HG02571 (cell line): ENCODE data around the gene DOCK1.

ENCODE experiments used
- ATAC-seq: cut with Tn5 transposase; IDR thresholded peaks from one replicate; pipeline ENCODE4 v1.9.1; 2021; ENCODE audit warnings: mild to moderate bottlenecking, moderate library complexity; ENCODE audit not compliant: unreplicated experiment

DOCK1 gene

DNA sequence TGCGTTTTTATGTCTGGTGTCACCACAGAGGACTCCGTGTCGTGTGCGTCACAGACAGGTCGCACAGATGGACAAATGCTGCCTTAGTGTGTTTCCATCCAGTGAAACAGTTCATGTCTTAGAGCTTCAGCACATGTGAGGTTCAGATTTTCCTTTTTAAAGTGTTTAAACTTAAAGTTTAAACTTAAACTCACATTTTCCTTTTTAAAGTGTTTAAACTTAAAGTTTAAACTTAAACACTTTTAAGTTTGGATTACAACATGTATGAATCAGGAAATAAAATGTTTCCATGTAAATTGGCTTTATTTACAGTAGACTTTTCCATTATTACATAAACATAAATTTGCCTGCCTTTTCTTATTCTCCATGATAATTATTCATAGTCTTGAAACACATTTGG lies 223.9 kb downstream of the DOCK1 start:
- no peak for ATAC-seq

DNA sequence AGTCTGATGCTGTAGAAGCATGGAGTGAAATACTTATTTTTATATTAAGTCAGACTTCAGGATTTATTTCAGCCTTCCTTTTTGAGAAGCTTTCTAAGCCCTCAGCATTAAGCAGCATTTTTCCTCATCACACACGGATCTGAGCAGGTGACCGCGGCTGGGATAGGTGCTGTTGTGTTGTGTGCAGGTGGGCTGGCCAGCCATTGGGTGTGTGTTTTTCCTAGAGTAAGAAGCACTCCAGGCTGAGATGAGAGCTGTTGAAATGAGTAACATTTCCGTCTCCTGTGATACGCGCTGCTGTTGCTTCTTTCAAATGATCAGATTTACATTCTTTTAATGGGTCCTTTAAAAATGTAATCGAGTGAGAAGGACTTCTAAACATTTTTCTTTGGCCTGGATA lies 227.2 kb downstream of the DOCK1 start:
- no peak for ATAC-seq

DNA sequence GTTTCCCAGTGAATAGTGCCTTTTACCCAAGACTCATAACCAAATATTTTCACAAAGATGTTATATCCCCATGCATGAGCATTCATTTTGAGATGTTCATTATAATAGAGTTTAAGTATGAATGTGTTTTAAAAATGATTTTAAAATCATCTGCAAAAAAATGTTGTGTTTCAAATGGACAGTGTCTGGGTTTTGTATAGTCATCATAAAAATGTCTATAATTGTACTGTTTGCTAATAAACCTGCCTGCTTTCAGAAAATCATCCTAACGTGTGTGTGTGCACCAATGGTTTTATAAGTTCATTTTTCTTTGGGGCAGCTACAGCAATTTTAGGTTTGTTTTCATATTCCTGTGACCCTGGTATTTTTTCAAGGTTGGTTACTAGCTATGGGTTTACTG lies 228.0 kb downstream of the DOCK1 start:
- ATAC-seq = no peak

DNA sequence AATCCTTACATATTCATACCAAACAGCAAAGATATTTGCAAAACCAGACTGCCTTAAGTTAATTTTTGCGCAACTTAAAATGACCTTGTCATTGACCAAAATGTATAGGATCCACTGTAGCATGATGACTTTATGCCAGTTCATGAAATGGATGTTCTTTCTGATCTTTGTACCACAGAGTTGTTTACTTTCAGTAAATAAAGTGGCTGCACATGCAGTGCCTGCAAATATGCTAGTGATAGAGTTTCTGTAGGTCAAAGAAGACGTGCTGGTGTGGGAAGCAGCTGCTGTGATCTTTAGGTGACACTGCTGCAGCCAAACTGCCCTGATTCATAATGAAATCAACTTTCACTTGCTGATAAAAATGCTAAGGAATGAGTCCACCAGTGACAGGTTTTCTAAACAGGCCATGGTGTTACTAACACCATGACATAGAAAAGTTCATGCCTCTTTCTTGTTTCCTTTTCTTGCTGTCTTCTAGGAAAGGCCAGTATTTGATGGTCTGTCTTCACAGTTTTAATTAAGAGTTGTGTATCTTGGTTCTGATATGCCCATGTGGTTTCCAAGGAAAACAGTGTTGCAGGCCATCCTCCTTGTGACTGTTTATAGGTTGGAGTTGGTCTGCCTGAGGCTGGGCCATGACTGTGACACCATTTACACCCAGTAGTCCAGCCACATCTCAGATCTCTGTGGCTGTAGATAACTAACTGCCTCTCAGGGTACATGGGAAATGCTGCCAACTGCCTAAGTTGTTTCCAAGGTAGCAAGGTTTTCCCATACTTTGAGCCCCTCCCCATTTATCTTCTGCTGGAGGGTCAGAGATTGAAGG lies 228.7 kb downstream of the DOCK1 start:
- no peak for ATAC-seq

DNA sequence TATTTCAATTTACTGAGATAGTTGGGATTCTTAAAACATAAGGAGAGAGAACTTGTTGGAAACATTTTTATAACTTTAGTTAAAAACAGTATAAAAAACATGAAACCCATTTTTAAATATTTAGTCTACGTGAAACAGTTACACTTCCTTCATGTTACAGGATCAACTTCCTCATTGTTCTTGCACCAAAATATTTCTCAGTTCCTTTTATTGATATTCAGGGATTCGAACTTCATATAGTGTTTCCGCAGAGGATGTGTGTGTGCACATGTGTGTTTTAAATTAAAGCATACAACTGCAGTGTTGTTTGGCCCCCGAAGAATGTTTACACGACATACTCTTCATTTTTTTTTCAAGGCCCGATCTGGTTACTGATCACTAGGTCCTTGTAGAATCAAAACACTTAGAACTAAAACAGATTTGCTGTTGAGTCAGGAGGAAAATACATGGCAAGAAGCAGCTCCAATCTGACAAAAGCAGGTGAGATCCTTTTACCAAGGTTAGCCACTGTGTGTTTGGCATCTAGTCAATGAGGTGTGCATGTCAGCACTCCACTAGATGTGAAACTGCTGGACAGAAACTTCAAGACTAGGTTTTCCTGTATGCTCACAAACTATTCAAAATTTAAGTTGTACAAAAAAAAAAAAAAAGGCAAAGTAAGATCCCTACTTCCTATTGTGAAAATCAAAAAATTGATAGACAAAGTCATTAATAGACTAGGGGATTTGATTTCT lies 230.8 kb downstream of the DOCK1 start:
- no peak for ATAC-seq

DNA sequence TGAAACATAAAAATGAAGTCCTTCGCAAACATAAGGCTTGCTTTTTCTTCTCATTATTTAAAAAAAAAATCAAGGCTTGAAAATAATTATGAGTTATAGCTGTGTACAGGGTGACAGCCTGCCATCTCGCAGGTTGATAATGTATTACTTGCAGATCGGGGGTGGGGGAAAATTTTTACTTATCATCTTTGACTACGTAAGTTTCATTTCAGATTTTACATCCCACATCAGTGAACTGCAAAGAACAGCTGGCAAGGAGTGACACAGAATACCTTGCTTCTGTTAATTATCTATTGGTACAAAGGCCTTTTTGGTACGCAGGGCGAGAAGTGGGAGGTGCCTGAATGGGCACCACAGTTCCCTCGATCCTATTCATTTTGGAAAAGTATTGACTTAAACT lies 232.2 kb downstream of the DOCK1 start:
- ATAC-seq = no peak

DNA sequence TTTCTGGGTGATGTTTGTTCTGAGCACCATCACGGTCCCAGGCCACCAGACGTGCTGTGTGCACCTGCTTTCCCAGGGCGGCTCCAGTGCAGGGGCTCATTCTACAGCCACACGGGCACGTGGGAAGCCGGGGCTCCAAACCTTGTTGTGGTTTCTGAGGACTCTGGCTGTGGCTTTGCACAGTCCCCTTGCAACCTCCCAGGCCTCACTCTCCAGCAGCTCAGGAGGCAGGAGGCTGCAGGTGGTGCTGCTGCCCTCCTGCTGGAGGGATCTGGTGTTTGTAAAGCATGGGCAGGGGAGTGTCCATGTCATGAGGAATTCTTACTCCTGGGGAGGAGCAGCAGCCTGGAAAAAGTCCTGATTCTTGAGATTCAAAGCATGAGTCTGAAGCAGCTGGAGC lies 236.9 kb downstream of the DOCK1 start:
- no peak for ATAC-seq

DNA sequence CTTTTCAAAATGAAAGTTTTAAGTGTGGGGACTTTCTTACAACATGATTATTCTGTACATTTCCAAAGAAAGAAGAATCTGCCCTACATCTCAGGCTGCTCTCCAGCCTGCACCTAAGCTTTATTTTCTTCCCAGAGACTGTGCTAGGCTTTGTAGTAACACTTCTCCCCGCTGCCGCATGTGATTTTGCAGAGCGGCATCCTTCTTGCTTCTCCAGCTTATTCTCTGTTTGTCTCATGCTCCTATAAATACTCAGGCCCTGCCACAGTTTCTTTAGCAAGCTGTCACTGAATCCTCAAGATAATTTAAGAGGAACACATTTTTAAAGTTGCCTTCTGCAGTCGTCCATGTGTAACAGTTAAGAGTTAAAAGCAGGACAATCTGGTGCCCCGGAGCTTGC lies 237.6 kb downstream of the DOCK1 start:
- no peak for ATAC-seq

DNA sequence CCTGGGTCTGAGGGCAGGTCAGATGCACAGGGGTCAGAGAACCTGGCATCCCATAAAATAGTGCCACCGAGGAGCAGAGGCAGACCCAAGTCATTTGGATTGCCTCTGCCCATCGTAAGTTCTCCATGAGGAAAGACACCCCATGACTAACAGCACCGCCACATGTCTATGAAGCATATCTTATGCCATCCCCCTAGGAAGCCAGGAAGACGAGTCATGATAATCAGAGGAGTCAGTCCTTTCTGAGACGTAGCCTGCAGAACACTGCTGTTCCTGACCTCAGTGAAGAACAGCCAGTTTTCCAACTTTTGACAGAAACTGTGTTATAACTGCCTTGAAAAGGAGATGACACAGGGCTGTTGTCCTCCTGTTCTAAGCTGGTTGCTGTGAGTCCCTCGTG lies 239.9 kb downstream of the DOCK1 start:
- no peak for ATAC-seq

DNA sequence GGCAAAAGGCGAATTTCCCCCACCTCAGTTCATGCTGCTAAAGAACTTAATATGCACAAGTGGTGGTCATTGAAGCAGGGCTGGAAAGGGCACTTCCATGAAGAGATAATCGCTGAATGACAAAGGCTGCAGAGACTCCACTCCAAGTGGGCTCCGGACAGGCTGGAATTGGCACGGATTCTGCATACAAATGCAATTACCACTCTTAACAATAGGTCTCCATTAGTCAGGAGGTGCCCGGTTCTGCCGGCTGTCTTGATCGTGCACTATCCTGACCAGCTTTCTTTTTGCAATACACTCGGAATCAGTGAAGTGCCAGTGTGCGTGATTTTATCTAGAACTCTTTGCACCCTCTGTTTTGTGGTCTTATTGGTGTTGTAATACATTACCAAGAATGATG lies 241.4 kb downstream of the DOCK1 start:
- ATAC-seq = no peak

DNA sequence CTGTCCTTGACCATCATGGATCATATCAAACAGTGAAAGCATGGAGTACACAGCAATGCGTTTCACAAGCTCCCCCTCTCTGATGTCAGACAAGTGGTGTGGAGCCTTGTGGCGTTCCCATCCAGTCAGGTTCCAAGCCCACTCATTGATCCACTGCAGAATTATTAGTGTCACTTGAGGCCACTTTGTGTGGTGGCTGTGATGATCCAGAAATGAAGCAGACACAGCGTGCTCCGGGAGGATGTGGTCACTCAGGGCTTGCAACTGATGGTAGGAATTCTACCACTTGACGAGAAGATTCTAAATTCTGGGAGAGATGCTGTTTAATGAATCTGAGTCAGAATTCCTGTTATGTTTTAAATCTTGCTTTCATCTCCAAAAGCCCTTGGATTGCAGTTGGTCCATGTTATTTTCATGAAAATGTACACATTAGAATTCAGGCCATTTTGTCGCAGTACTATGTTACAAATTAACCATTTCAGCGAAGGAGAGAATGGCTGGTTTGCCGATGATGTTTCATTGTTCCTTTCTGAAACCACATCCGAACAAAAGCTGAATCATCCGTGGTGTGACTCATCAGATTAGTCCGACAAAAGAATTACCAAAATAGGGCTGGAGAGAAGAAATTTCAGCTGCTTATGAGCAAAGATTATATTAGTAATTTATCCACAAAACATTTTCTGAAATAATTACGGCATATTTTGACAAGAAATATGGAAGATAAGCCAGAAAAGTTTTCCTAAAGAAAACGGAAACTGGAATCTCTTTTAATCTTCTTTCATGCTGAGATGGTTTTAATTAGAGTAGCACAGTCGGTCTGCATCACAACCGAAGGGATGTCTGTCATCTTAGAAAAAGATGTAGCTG lies 243.1 kb downstream of the DOCK1 start:
- no peak for ATAC-seq

DNA sequence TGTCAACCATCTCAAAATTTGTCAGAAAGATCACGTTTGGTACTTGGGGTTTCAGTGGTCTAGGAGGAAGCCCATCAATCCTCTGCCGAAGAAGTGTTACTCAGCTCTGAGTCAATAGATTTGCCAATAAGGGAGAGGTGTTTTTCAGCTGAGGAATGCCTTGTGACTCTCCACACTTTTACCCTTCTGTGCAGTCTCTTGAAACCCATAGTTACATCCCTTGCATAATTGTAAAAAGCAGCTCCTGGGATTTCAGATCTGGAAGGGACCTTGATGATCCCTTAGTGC lies 243.6 kb downstream of the DOCK1 start:
- ATAC-seq = no peak

DNA sequence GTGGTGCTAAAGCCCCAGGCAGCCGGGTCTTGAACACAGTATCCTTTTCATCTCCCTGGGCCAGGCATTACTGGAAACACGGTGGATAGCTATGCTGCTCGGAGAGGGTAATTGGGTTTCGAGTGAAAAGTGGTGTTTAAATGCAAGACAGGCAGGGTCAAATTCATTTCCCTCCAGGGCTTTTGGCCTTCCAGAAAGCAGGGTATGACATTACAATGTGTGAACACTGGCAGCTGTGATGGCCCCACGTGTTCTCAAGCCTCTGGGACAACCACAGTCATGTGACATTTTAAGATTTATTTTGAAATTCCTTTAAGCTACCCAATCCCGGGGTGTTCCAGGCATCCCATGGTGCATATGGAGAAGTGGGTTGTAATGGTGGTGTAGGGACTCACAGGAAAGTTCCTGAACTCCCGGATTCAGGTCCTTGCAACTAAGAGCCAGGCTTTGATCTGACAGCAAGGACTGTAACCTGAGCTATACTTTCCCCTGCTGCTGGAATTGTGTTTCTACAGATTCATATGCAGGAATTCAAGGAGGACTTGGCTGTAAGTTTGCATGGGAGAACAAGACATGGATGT lies 244.4 kb downstream of the DOCK1 start:
- no peak for ATAC-seq

DNA sequence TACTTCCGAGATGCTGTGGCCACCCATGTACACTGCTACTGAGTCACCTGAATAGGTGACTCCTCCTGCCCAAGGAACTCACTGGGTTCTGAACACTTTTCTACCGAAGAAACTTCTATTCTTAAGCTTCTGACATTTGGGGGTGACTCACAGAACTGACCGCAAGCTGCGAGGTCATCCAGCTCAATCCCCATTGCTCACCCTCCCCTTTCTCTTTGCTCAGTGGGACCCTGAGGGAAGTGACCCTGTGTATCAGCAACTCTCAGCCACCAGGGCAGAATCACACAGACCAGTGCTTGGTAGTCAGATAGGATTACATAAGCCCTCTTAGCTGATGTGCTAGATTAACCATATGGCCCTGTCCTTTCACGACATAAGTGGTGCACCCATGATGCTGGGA lies 244.9 kb downstream of the DOCK1 start:
- no peak for ATAC-seq

DNA sequence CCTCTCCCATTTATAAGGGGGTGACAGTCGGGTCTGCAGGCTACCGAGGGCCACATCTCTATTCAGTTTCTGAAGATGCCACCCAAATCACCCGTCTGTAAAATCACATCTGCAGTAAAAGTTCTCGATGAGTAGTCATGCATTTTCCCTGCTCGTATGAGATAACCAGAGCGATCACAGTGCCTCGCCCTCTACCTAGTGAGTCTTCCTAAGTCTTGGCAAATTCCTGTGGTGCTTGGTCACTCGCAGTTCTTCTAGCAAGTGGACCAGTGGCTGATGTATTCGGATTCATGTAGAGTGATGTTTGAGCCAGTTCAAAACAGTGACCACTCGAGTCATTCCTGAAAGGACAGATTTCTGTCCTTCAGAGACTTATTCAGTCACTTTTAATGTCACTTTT lies 246.3 kb downstream of the DOCK1 start:
- no peak for ATAC-seq

DNA sequence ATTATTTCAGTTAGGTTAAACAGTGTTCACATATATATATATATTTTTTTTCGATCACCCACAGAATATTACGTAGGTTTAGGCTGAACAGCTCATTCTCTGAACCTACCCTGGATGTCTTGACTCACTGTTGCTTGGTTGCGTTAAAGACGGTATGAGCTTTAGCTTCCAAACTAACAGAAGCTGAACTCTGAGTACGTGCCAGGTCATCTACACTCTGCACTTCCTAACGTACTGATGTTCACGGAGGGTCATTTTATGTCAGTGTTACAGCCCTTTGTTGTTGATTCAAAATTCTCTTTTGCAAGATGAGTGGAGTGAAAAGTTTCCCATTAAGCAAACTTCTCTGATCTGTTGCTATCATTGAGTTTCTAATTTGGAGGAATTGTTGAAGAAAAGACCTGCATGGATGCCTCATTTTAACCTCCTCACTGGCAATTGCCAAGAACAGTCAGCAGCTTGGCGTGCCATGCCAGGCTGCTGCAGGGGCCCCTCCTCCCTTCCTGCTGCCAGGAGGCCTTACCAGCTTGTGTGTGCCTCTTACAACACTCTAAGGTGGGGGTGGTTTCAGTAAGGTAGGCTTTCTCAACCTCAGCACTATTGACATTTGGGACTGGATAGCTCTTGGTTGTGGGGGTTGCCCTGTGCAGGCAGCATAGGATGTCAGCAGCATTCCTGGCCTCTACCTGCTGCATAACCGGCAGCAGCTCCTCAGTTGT lies 246.9 kb downstream of the DOCK1 start:
- ATAC-seq = no peak

DNA sequence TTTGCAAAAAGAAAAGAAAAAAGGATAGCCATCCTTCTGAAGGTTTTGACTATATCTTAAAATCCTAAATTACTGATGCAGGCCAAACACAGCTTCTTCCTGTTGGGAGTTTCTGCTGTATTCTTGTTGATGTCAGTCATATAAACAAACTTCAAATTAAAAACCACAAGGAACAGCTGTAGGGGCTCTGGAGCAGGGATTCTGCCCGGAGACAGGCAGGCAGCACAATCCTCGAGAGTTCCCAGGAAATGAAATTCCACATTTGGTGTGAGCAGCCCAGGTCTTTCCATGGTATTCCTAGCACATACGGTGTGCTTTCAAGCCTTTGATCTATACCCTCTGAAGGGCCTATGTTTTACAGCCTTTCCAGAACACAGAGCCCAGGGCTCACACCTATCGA lies 248.0 kb downstream of the DOCK1 start:
- ATAC-seq = no peak

DNA sequence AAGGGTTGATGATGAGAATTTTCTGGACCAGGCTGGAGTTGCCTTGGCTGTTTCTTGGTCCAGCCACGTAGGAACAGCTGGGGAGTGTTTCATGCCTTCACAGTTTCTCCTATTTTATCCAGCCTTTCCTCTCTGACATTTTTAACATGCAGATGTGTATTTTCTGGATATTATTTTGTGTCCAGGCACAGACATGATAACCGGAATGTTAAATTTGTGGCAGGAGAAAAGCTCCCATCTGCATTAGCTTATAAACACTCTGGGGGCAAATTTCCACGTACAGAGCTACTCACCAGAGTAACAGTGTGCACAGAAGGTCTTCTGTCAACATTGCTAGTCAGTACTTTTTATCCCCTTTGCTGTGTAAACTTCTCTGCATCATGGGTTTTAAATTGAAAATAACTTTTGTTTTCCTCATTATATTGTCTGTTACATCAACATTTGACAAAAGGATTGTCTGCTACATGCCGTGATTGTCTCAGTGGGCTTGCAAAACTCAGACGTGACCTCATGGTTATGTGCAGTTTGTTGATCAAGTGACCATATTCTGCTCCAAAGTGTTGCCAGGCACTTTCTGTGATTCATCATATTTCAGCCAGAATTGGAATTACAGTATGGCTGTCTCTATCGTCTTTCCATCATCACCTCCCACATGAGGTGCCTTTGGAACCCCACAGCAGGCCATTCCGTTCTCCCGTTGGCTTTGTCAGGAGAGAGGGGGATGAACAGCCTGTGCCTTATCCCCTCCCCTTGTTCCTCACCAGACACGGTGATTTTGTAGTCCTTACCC lies 249.8 kb downstream of the DOCK1 start:
- no peak for ATAC-seq

DNA sequence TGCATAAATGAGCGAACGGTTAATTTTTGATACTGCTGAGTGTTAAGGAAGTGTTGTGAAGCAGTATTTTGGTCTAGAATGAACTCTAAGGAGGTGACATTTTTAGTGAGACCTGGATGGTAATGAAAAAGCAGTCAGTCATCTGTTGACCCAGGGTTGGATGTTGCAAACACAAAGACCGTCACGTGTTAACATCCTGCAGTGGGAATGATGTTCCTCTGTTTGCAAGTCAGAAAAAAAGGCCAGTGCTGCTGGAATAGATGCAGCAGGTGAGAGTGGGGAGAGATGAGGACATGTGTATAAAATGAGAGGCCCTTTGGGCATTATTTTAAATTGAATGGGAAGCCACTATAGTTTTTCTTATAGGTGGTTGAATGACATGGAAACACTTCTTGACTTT lies 251.9 kb downstream of the DOCK1 start:
- no peak for ATAC-seq
